Small intestine (tissue), 16 donors: Measurements from ENCODE around the gene MCF2L2. TPM values are rescaled to one million over a fixed set of nuclear protein-coding genes. Genes with fewer than 3 reads are reported as not detected.
"Not testable (repeated sequence)": the region's sequence is repeated elsewhere in the genome, so short reads cannot be mapped to it uniquely, and the experiment has no call there.

Source experiments
- DNase-seq, 2 donors: peaks; one replicate each; pipeline versions ENCODE4 v3.0.0 to v3.0.0-alpha.2; 2013
- FAIRE-seq: peaks from 2 replicates; lab custom pipeline; 2012; peaks lifted over from hg19 to GRCh38; lab: Jason Lieb, UNC
- H3K27ac ChIP-seq, 3 donors: one replicate each; pipeline ENCODE4 v1.5.1; 2013; ENCODE audit warnings: low read length in 2 of 3, mild to moderate bottlenecking in 2 of 3, control low read depth in 1 of 3, inconsistent platforms in 1 of 3, low read depth in 1 of 3, moderate library complexity in 1 of 3
- H3K27me3 ChIP-seq, 3 donors: one replicate each; pipeline ENCODE4 v1.6.1; 2013; ENCODE audit warnings: low read length in 3 of 3, inconsistent platforms in 1 of 3; ENCODE audit not compliant: control insufficient read depth in 3 of 3, insufficient read depth in 3 of 3
- H3K36me3 ChIP-seq, 3 donors: one replicate each; pipeline ENCODE4 v1.6.1; 2013; ENCODE audit warnings: low read length in 3 of 3, inconsistent platforms in 1 of 3, low read depth in 1 of 3, mild to moderate bottlenecking in 1 of 3, moderate library complexity in 1 of 3; ENCODE audit not compliant: control insufficient read depth in 3 of 3, insufficient read depth in 2 of 3
- H3K4me1 ChIP-seq, 3 donors: one replicate each; pipeline ENCODE4 v1.6.1; 2013; ENCODE audit warnings: low read length in 2 of 3, inconsistent platforms in 1 of 3, low read depth in 1 of 3, mild to moderate bottlenecking in 1 of 3, moderate library complexity in 1 of 3; ENCODE audit not compliant: control insufficient read depth in 3 of 3, insufficient read depth in 2 of 3
- H3K4me3 ChIP-seq, 3 donors: one replicate each; pipeline ENCODE4 v1.5.1; 2013; ENCODE audit warnings: low read length in 3 of 3, control low read depth in 1 of 3, inconsistent platforms in 1 of 3, low read depth in 1 of 3, mild to moderate bottlenecking in 1 of 3, moderate library complexity in 1 of 3
- H3K9me3 ChIP-seq, 2 donors: one replicate each; pipeline ENCODE4 v1.6.1; 2013; ENCODE audit warnings: low read depth in 1 of 2, low read length in 1 of 2; ENCODE audit not compliant: control insufficient read depth in 2 of 2, insufficient read depth in 1 of 2
- WGBS, 3 donors: extraction: QIAGEN DNeasy Blood & Tissue Kit; methylation state at CpG; one replicate each; pipeline ENCODE4 v1.1.7; 2013; 5-methylcytosine and 5-hydroxymethylcytosine counted together
- long read RNA-seq, 10 donors: transcript quantifications; one replicate each; lab custom pipeline, GENCODE V29; 2026
- polyA plus RNA-seq, 4 donors: library from polyadenylated mRNA; stranded (reverse) in 3 of 4; unstranded in 1 of 4; fragments of 200-250 nt in 3 of 4; fragments of 120-200 nt in 1 of 4; gene quantifications; one replicate each; pipeline versions ENCODE4 v1.2.1 to v1.2.3, GENCODE V29; 2013
- donor health status: healthy with polysubstance abuse.
- donor health status: control.
- donor health status: control.
- donor health status: Bipolar disorder and iron deficiency.
- donor health status: healthy.

The MCF2L2 gene
- polyA plus RNA-seq = 1 to 10 TPM in 3 of 4 donors, not detected in 1; 1.1 to 1.3 (median 1.2) TPM
- long read RNA-seq, donor 1 = 0 reads
- long read RNA-seq, donor 2 = 0 reads
- long read RNA-seq, donor 3, partial matches to known transcripts = 56 of 61 reads
- long read RNA-seq, donor 3, other reads (novel, unspliced or antisense) = 5 of 61 reads
- long read RNA-seq, donor 4 = 0 reads
- long read RNA-seq, donor 5 = 0 reads
- long read RNA-seq, donor 6 = 0 reads
- long read RNA-seq, donor 7 = 0 reads
- long read RNA-seq, donor 8 = 0 reads
- long read RNA-seq, donor 9 = 0 reads
- long read RNA-seq, donor 10, partial matches to known transcripts = 0 of 1 reads
- long read RNA-seq, donor 10, other reads (novel, unspliced or antisense) = 0 of 1 reads

DNA sequence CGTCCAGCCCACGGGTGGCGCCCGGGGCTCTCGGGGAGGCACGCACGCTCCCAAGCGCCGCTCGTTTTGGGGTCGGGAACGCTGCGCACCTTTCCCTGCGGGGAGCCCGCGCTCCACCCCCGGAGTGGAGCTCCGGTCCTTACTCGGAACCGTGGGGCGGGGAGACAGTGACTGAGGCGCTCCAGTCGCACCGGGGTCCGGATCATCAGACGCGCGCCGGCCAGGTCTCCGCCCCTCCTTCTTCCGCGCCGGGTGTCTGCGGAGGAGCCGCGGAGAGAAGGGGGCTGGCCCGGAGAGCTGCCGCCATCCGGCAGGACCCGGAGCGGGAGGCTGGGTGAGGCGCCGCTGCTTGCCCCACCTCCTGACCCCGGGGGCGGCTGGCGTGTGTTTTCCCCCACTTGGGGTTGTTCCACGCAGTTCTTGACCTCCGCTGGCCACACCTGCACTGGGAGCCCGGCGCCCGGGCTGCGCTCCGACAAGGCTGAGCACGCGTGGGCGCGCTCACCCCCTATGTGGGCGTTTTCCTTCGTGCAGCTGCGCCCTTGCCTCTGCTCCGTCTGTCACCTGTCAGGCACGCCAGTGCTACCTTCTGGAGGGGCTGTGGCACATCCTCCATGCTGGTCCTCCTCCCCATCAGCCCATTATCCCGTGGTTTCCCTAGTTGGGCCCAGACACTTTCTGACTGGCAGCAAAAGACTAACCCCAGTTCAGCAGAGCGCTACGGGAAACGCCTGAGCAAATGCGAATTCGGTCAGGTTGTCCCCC, at the start of gene MCF2L2:
Gene MCF2L2 (minus strand): TSS at position 173 of the 765 bp plus-strand sequence. CDS start 642 bp downstream, outside the sequence.
- Histone ChIP-seq H3K9me3 (no peaks in the 10 kb centered on the region), H3K27ac (peak within 1 kb of the TSS in 1 of 3 donors; percentile 25), H3K27me3 (peaks cover 0 to 65% (median 0%) of the 10 kb centered on the region in 3 donors), H3K36me3 (no peaks in the 10 kb centered on the region), H3K4me3 (peak within 1 kb of the TSS; percentile 44 to 62 (median 56)), H3K4me1 (peaks cover 0 to 8% (median 2%) of the 10 kb centered on the region in 3 donors)
- 1% methylated on average over 50 to 68 of the region's 68 CpGs for WGBS, 3 donors
- DNase-seq = peak; percentile 25 to 59
- no peak for FAIRE-seq

GRCh38 chr3:183477801-183478456, 49.5 kb upstream of the MCF2L2 start:
- H3K9me3 ChIP-seq = no peaks in the 10 kb centered on the region
- no peak overlapping the region for H3K4me3 ChIP-seq
- no peak for FAIRE-seq
- no peaks in the 10 kb centered on the region for H3K4me1 ChIP-seq
- 70 to 83% (median 79%) methylated on average over 8 of the region's 8 CpGs for WGBS, 3 donors
- no peaks in the 10 kb centered on the region for H3K36me3 ChIP-seq
- H3K27me3 ChIP-seq = no peaks in the 10 kb centered on the region
- H3K27ac ChIP-seq = no peak overlapping the region
- no peak for DNase-seq

- not testable (repeated sequence) for DNase-seq, H3K27me3 ChIP-seq, H3K4me3 ChIP-seq, FAIRE-seq, H3K4me1 ChIP-seq, H3K9me3 ChIP-seq, H3K36me3 ChIP-seq, H3K27ac ChIP-seq
- 92 to 96% (median 95%) methylated on average over 1 of the region's 1 CpG for WGBS, 3 donors
Observed at GRCh38 chr3:183475764-183476162, 47.3 kb upstream of the MCF2L2 start.

GRCh38 chr3:183475016-183475763, 46.8 kb upstream of the MCF2L2 start:
- Histone ChIP-seq H3K9me3 (no peaks in the 10 kb centered on the region), H3K4me1 (no peaks in the 10 kb centered on the region), H3K27me3 (no peaks in the 10 kb centered on the region), H3K36me3 (no peaks in the 10 kb centered on the region), H3K4me3 (no peak overlapping the region), H3K27ac (no peak overlapping the region)
- 41 to 64% (median 47%) methylated on average over 3 of the region's 3 CpGs for WGBS, 3 donors
- FAIRE-seq (no peak), DNase-seq (no peak)

DNA sequence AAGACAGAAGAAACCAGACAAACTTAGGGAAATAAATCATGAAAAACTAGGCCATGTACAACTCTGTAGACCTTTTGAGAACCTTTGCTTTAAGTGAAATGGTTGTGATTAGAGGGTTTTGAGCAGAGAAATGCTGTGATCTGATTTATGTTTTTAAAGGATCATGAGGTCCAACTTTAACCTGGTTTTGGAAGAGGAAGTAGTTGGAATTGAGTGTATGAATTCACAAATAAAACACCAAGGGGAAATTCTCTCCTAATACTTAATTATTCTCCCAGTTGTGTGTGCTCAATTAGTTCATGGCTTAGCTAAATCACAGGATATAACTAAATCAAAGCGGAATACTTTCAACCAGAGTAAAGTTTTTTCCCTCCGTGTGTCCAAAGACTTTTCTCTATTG, 45.5 kb upstream of the MCF2L2 start:
- Histone ChIP-seq H3K9me3 (no peaks in the 10 kb centered on the region), H3K4me1 (peaks cover 0 to 2% (median 0%) of the 10 kb centered on the region in 3 donors), H3K27ac (no peak overlapping the region), H3K36me3 (no peaks in the 10 kb centered on the region), H3K4me3 (no peak overlapping the region), H3K27me3 (no peaks in the 10 kb centered on the region)
- DNase-seq = no peak
- 90 to 94% (median 92%) methylated on average over 2 of the region's 2 CpGs for WGBS, 3 donors
- no peak for FAIRE-seq

- H3K36me3 ChIP-seq = no peaks in the 10 kb centered on the region
- H3K9me3 ChIP-seq = no peaks in the 10 kb centered on the region
- FAIRE-seq (no peak), DNase-seq (no peak)
- H3K27me3 ChIP-seq = no peaks in the 10 kb centered on the region
- peaks cover 0 to 3% (median 0%) of the 10 kb centered on the region in 3 donors for H3K4me1 ChIP-seq
- WGBS, 3 donors = 65 to 78% (median 68%) methylated on average over 6 of the region's 6 CpGs
- no peak overlapping the region for H3K27ac ChIP-seq
- H3K4me3 ChIP-seq = no peak overlapping the region
Observed at GRCh38 chr3:183472155-183472554, 43.7 kb upstream of the MCF2L2 start.

GRCh38 chr3:183468424-183468823, 40.0 kb upstream of the MCF2L2 start:
- no peaks in the 10 kb centered on the region for H3K36me3 ChIP-seq
- DNase-seq = no peak
- FAIRE-seq = no peak
- H3K27ac ChIP-seq = no peak overlapping the region
- peaks cover 0 to 3% (median 0%) of the 10 kb centered on the region in 3 donors for H3K4me1 ChIP-seq
- 76 to 89% (median 84%) methylated on average over 1 of the region's 1 CpG for WGBS, 3 donors
- H3K27me3 ChIP-seq = no peaks in the 10 kb centered on the region
- H3K9me3 ChIP-seq = no peaks in the 10 kb centered on the region
- H3K4me3 ChIP-seq = no peak overlapping the region

- peaks cover 0 to 3% (median 0%) of the 10 kb centered on the region in 3 donors for H3K4me1 ChIP-seq
- no peaks in the 10 kb centered on the region for H3K27me3 ChIP-seq
- no peak overlapping the region for H3K27ac ChIP-seq
- H3K36me3 ChIP-seq = no peaks in the 10 kb centered on the region
- no peak overlapping the region for H3K4me3 ChIP-seq
- H3K9me3 ChIP-seq = no peaks in the 10 kb centered on the region
- DNase-seq (no peak), FAIRE-seq (no peak)
- WGBS, 3 donors = 85 to 90% (median 88%) methylated on average over 3 of the region's 3 CpGs
Observed at GRCh38 chr3:183466575-183466974, 38.2 kb upstream of the MCF2L2 start.
